NCI-H345 treated with DMSO at 0.1 percent for 48 hours (cell line): ENCODE data around the gene ADAM33.
A peak's percentile ranks its signal among the peaks of the same experiment; 100 is the strongest.

Experiments used
- DNase-seq: peaks from one replicate; lab custom pipeline; 2025; ENCODE audit not compliant: unreplicated experiment; lab: John Stamatoyannopoulos, UW

ADAM33 gene

GRCh38 chr20:3667434-3668037 lies 14.3 kb downstream of the ADAM33 start:
- no peak for DNase-seq

GRCh38 chr20:3663858-3664257 lies 18.0 kb downstream of the ADAM33 start:
- DNase-seq = no peak

- no peak for DNase-seq
Observed at GRCh38 chr20:3663031-3663701, 18.6 kb downstream of the ADAM33 start, which contains the start of gene GFRA4. Gene GFRA4 (minus strand): TSS chr20:3663399. CDS start chr20:3663399, 0 bp downstream.

GRCh38 chr20:3661814-3662665 lies 19.8 kb downstream of the ADAM33 start:
- peak; percentile 50 for DNase-seq

GRCh38 chr20:3661060-3661813 lies 20.6 kb downstream of the ADAM33 start:
- DNase-seq = no peak

GRCh38 chr20:3660262-3661059 lies 21.3 kb downstream of the ADAM33 start:
- DNase-seq = no peak

GRCh38 chr20:3659492-3660261 lies 22.1 kb downstream of the ADAM33 start:
- no peak for DNase-seq

- DNase-seq = no peak
Observed at GRCh38 chr20:3658716-3659491, 22.9 kb downstream of the ADAM33 start.

- no peak for DNase-seq
Observed at GRCh38 chr20:3658019-3658715, 23.6 kb downstream of the ADAM33 start.

GRCh38 chr20:3655131-3655405 lies 26.7 kb downstream of the ADAM33 start:
- DNase-seq = no peak

GRCh38 chr20:3654326-3655130 lies 27.3 kb downstream of the ADAM33 start:
- no peak for DNase-seq

- DNase-seq = no peak
Observed at GRCh38 chr20:3653921-3654320, 27.9 kb downstream of the ADAM33 start.

- no peak for DNase-seq
Observed at GRCh38 chr20:3652676-3653596, 28.9 kb downstream of the ADAM33 start.

- DNase-seq = peak; percentile 31
Observed at GRCh38 chr20:3652221-3652620, 29.6 kb downstream of the ADAM33 start.

- no peak for DNase-seq
Observed at GRCh38 chr20:3651204-3651962, 30.4 kb downstream of the ADAM33 start.

- DNase-seq = no peak
Observed at GRCh38 chr20:3648951-3649350, 32.9 kb downstream of the ADAM33 start.
